NCI-H82 treated with DMSO at 0.1 percent for 48 hours (cell line): Measurements from ENCODE around the gene JOSD1.

Experiments
- DNase-seq: peaks from one replicate; lab custom pipeline; 2025; ENCODE audit not compliant: unreplicated experiment; lab: John Stamatoyannopoulos, UW

The JOSD1 gene

DNA sequence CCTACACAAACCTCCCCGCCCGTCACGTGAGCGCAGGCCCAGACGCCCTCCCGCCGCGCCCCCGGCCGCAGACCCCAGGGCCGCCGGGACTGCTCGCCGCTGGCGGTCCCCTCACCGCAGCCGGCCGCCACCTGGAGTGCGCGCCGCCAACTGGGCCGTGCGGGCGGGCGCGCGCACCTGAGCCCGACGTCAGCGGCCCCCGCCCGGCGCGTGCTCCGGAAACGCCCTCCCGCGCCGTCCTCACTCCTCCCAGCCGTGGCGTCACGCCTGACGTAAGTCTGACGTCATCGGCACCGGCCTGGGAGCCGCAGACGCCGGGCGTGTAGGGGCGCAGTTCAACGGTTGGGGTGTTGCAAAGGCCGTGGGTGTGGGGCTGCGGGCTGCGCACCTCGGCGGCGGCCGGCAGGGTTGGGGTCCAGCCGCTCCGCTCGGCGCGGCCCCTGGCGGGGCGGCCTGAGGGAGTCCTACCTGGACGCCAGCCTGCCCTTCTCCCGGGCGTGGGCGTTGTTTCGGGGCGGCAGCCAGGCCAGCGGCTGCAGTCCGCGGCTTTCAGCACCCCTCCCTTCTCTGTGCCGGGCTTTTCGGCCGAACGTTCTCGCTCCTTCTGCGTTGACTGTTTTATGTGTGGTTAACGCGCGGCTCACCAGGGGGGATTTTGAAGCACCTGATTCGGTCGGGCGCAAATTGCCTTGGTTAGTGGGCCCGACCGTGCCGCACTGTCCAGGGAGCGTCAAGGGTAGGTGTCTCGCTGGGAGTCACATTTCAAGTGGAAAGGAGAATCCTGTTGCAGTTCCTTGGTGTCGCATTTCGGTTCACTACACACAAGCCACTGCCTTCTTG, at the start of gene JOSD1:
JOSD1 (minus strand) TSS at position 155 of the 840 bp plus-strand sequence. CDS start 956 bp downstream, outside the sequence.
- DNase-seq: peak; percentile 38

DNA sequence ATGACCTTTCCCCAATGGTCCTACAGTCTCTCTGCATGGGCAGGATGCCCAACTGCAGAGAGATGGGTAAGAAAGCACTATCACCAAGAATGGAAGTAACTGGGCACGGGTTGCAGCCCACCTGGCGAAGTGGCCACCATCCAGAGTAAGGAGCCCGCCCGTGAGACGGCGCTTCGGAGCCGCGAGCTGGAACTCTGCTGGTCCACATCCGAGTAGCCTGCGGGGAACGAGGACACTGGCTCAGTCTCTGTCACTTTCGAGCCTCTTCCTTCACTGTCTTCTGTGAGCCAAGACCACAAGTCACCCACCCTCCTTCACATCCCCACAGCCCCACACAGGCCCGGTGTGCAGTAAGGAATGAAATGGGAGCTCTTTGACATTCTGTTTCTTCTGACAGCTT, 49.4 kb upstream of the JOSD1 start:
- no peak for DNase-seq

DNA sequence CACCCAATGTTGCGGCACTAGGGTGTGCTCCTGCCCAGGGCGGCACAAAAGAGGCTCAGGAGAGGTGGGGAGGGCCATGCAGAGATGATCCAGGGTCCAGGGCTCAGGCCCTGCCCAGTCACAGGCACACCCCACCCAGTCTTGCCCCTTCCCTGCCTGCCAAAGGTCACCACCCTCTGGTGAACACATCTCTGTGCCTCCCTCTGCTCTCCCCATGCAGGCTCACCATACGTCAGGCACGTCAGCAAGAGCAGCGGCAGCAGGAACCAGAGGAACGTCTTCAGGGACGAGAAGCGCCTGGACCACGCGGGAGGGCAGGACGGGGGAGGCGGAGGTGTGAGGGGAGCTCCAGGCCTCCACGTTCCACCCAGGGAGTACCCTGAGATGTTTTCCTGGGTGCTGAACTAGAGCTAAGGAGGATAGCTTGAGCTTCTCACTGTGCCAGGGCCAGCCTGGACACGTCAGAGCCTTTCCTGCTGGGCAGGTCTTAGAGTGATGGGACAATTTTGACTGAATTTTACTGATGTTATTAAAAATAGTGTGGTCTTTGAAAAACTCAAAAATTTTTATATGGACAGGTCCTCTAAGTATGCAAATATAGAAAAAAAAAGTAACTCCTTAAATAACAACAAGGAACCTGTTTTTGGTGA, 47.9 kb upstream of the JOSD1 start:
- DNase-seq: no peak

DNA sequence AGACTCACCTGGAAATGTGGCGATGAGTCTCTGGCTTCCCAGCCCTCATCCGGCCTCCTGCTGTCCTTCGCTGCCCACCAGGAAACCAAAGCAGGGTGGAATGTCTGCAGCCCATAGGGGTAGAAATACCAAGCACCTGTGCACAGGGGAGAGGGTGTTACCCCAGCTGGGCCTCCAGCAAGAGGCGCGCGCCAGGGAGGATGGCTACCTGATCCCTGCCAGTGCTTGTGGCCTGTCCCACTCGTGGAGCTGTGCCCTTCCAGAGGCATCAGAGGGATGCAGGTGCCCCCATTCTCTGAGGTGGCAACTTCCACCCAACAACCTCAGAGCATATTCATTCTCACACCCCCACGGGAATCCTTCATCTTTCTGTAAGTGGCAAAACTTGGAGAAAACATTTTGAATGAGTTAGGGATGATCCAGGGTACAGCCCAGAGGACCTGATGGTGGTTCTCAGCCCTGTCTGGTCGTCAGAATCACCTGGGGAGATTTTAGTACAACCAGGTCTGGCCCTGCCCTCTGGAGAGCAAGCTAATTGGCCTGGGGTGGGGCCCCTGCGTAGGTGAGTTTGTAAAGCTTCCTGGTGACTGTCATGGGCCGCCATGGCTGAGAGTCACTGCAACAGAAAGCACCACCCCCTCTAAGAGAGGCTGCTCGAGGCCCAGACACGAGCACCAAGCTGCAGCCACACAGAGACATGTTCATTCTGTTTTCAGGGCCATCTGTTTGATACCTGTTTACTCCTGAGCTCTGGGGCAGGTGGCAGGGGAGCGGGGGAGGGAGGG, 45.1 kb upstream of the JOSD1 start:
- no peak for DNase-seq

DNA sequence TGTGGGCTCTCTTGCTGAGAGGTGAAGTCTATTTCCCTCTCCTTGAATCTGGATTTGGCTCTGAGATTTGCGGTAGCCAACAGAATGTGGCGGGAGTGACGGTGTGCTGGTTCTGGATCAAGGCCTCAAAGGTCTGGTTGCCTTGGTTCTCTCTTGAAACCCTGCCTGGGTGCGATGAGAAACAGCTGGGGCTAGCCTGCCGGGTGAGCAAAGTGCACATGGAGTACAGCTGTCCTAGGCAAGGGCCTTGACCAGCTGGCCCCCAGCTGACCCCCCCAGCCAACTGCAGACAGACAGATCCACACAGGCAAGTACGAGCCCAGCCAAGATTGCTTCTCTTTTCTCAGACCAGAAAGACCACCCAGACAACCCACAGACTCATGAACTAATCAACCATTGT, 44.2 kb upstream of the JOSD1 start:
- no peak for DNase-seq

DNA sequence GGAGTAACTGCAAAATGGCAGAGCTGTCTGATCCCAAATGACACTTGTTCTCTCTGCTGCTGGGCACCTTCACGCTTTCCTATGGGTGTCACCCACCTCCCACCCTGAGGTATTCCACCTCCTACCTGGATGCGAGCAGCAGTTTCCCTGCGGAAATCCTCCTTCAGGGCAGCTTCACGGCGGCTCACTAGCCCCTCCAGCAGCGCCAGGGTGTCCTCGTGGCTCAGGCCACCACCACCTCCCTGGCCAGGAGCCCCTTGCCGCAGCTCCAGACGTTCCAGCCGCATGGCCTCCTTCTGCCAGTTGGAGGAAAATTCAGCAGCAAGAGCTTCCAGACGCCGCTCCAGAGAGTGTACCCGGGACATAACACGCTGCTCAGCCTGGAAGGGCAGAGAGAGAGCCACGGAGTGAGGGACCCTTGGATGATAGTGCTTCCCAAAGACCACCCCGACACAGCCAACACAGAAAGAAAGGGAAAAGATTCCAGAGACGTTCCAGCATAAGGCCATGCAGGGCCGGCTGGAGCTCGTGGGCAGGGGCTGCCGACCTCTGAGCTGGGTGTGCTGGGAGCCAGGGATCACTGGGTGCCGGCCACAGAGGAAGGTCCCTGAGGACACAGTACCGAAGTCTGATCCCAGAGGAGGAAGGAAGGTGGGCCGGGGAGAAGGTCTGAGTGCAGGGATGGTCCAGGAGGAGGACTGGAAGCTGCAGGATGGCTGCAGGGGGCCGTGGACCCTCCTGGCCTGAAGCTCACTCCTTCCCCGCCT, 41.6 kb upstream of the JOSD1 start:
- no peak for DNase-seq

DNA sequence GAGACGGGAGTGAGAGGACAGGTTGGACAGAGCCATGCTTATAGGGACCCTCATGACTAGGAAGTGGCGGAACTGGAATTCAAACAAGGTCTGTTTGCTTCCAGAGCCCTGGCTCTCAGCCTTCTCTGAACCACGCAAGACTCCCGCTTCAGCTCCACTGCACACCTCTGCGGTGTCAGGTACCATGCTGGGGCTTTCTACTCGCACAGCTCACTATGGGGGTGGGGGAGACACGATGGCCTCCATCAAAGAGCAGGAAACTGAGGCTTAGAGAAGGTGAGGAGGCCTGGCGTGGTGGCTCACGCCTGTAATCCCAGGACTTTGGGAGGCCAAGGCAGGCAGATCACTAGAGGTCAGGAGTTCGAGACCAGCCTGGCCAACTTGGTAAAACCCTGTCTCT, 40.8 kb upstream of the JOSD1 start:
- DNase-seq: no peak

DNA sequence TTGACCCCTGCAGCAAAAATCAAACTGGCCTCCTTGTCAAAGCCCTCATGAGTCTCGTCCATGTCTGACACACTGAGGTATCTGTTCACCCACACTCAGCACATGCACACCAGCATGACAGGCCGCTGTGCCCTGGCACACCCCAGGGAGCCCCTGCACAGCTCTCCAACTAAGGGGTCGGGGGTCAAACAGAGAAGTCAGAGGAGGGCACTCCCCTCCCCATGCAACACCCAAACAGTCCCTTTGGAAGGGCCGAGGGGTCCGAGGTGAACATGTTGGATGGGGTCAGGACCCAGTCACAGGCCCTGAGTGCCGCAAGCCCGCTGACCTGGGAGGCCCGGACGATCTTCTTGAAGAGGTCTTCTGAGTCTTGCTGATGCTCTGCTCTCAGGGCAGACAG, 40.4 kb upstream of the JOSD1 start:
- no peak for DNase-seq

DNA sequence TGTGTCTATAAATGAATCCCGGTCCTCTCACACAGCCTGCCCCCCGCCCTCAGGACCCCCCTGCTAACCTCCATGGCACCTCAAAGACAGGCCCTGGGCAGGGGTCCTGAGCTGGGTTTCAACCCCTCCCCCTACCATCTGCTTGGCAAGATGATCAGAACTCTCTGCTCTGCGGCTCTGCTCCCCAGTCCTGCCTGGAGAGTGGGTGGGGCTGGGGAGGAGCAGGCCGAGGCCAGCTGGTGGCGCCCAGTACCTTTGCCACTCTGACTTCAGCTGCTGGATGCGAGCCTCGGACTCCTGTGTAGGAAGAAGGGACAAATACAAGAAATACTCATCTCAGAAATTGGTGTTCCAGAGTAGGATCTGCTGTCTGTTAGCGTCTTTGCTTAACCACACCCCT, 40.0 kb upstream of the JOSD1 start:
- DNase-seq: no peak

DNA sequence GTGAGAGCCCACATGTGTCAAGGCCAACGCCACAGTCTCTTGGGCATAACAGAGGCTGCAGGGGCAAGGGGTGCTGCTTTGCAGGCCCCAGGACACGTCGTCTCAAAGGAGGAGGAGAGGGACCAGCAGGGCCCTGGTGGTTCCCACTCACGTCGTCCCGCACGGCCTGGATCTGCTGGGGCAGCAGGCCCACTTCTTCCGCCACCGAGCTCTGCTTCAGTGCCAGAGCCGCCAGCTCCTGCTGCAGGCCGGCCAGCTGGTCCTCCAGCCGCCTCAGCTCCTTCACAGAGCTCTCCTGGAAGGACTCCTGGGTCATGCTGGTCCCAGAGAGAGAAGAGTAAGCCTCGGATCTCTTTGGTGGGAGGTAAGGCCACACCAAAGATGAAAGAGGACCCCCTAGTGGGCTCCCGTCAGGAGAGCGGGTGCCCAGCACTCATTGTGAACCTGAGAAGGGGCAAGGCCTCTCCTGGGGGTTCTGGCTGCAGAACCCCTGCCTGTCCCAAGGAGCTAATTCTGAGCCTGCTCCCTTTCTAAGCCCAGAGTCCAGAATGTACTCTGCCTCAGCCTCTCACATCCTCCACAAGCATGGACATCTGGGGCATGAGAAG, 39.5 kb upstream of the JOSD1 start:
- DNase-seq: no peak

DNA sequence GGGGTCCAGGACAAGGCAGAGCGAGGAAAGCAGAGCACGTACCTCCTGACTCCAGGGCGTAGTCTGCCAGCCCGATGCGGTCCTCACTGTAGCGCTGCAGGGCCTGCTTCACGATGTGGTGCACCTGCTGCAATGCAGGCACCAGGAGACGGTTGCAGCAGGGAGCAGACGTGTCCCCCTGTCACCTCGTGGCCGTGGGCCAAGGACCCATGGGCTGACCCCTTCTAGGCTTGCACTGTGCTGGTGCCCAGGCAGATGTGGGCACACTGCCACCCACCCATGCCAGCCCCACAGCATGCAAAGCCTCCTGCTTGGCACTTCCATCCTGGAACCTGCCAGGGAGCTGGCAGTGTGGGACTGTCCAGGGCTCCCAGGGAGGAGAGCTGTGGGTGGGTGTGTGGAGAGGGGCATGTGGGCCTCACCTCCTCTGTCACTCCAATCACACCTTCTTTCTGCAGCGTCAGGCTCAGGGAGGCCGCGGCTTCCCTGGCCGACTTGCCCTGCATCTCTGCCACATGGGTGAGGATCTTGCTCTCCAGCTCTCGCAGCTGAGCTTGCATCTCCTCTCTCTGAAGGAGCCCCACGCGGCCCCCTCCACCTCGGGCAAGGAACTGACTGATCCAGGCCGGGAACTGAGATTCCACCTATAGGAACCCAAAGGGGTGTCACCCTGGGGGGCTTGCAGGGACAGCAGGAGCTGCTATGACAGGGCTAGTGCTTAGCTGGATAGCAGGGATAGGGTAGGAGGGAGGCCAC, 38.7 kb upstream of the JOSD1 start:
- DNase-seq: no peak

DNA sequence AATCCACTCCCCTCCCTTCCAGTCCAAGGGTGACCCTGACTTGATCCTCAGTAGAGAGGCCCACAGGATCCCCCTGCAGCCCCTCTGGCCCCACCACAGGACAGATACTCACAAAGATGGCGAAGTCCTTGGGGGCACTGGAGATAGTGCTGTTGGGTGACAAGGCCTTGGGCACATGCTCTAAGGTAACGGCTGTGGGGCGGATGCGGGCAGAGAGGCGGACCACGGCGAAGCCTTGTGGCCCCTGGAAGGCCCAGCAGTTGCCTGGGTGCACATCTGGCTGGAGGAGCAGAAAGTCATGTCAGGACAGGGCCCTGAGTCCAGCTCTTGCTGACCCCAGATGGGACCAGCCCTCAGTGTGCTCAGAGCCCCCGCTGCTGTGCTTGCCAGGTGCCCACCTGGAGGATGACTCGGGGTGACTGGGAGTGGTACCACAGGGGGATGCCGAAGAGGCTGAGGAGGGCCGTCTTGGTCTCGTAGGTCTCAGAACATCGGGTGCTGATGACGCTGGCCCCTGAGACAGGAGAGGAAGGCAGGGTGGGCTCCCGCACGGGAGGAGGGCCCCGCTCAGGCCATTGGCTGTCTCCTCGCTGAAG, 37.8 kb upstream of the JOSD1 start:
- DNase-seq: no peak

DNA sequence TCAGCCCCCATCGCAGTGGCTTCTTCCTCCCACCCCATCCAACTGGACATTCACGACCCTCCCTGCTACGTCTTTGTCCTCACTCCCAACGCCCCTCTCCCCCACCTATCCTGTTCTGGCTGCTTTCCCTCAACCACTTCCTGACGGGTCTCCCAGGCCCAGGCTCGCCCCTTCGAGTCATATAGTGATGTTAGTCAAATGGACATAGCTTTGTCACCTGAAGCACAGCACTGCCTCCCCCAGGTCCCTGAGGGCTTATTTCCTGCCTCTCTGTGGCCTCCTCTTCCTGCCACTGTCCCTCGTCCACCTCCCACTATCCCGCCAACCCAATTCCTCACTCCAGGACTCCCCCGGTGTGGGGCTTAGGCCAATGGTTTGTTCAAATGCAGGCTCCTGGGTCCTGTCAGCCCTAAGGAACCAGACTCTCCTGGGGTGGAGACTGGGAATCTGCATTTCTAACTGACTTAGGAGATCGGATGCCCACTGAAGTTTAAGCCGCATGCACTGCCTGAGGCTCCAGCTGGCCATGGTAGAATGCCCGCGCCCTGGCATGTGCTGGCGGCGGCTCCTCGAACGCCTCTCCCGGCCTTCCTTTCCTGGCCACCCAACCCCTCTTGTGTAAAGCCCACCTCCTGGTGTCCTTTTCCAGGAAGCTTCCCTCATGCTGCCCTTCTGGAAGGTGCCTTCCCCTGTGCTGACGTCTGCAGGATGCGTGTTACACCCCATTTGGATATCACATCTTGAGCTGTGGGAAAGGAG, 36.7 kb upstream of the JOSD1 start:
- DNase-seq: no peak

DNA sequence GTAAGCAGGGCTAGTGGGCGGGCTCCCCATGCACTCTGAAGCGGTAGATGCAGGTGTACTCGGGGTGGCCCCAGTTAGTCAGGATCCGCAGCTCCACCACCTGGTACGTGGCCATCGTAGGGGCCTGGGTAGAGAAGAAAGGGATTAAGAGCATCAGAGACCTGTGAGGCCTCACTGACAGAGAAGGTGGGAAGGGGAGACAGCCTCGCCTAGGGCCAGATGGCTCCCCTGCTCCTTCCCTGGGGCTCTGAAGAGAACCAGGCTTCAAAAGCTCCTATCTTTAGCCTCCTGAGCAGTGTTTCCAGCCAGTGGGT, 35.5 kb upstream of the JOSD1 start:
- no peak for DNase-seq

DNA sequence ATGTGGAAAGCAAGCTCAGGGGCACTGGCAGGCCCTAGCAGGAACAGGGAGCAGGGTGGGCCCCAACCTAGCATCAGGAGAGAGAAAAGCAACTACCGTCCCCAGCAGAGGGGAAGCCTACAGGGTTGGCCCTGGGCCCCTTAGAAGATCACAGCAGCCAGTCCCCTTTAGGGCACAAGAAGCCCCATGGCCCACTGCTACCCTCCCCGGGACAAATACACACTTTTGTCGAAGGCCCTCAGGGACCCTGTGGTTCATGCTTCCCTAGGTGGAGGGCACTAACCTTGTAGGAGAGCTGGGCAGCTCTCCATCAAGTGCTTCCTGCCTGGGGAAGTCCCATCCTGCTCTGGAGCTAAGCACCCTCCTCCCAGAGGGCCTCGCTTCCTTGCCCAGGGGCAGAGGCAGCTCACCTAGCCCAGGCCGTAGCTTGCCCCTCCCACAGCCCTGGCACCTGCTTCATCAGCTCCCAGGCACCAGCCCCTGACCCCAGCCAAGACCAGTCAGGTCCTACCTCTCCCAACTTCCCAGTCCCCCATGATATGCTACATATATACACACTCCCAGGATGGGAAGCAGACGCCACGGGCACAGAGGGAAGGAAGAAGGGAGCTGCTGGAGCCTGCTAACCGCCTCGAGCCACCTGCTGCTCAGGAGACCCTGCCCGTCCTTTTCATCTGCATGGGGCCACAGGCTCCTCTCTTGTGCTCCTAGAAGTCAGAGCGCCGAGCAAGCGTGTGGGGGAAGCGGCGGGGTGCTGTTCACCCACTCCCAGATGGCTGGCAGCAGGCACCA, 34.9 kb upstream of the JOSD1 start:
- no peak for DNase-seq

DNA sequence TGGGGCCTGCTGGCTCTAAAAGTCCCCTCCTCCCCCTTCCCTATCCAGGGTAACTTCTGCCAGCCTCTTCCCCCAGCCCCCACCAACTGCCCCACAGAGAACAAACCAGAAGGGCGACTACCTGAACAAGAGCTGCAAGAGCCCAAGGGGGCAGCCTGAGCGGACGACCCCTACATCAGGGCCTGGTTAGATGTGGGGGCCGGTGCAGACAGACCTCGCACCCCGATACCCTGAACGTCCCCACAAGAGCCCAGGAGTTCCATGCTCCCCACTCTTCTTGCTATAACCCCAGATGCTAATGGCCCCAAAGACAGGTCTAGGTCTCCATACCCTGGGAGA, 34.4 kb upstream of the JOSD1 start:
- no peak for DNase-seq

DNA sequence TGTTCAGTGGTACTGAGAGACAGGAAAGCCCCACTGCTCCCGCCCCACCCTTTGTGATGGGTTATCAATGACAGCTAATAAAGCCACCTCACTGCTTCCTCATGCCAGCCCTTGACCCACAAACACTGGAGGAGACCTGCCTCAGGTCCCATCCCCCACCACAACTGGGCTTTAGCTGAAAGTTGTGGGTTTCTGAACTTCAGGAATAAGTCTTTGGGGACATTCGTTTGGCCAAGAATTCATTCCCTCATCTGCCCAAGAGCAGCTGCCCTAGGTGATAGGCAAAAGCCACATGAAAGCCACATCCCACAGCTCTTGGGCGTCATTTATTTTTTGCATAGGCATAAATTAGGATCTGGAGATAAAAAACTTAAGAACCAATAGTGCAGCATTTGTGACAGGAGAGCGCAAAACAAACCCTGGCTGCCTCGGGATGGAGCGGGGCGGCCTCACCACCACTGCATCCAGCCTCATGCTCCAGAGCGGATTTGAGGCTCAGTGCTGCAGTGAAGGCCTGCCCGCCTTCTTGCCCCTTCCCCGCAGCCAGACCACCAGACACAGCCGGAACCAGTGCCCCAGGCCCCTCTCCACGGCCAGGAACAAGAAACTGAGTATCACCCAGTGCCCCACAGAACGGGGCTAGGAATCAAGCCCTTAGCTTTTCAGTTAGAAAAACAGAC, 33.8 kb upstream of the JOSD1 start:
- DNase-seq: no peak
